GM18867 (cell line): ENCODE results near the gene GRAMD1C.
A peak's percentile ranks its signal among the peaks of the same experiment; 100 is the strongest.
"Not testable (repeated sequence)": the region's sequence is repeated elsewhere in the genome, so short reads cannot be mapped to it uniquely, and the experiment has no call there.

Experiments used
- ATAC-seq: cut with Tn5 transposase; IDR thresholded peaks from one replicate; pipeline ENCODE4 v1.9.1; 2021; ENCODE audit warnings: mild to moderate bottlenecking, moderate library complexity; ENCODE audit not compliant: unreplicated experiment

Gene GRAMD1C

GRCh38 chr3:113849841-113850240, 11.3 kb downstream of the GRAMD1C start:
- ATAC-seq, result not testable (repeated sequence)

GRCh38 chr3:113850391-113850790, 11.8 kb downstream of the GRAMD1C start:
- not testable (repeated sequence) for ATAC-seq

GRCh38 chr3:113852506-113852905, 13.9 kb downstream of the GRAMD1C start:
- ATAC-seq, result no peak

GRCh38 chr3:113867506-113867905, 28.9 kb downstream of the GRAMD1C start:
- ATAC-seq, result no peak

GRCh38 chr3:113873293-113873692, 34.7 kb downstream of the GRAMD1C start:
- ATAC-seq, result no peak

- no peak for ATAC-seq
Observed at GRCh38 chr3:113873814-113874526, 35.4 kb downstream of the GRAMD1C start.

- no peak for ATAC-seq
Observed at GRCh38 chr3:113878403-113878802, 39.8 kb downstream of the GRAMD1C start.

- no peak for ATAC-seq
Observed at GRCh38 chr3:113885050-113885449, 46.5 kb downstream of the GRAMD1C start.

- no peak for ATAC-seq
Observed at GRCh38 chr3:113890256-113890900, 51.8 kb downstream of the GRAMD1C start.

GRCh38 chr3:113894927-113895326, 56.3 kb downstream of the GRAMD1C start:
- no peak for ATAC-seq

- no peak for ATAC-seq
Observed at GRCh38 chr3:113895964-113896363, 57.4 kb downstream of the GRAMD1C start.

- ATAC-seq, result no peak
Observed at GRCh38 chr3:113896930-113897329, 58.3 kb downstream of the GRAMD1C start.

GRCh38 chr3:113897373-113897777, 58.8 kb downstream of the GRAMD1C start:
- ATAC-seq, result no peak

- ATAC-seq, result no peak
Observed at GRCh38 chr3:113898892-113899291, 60.3 kb downstream of the GRAMD1C start.

GRCh38 chr3:113906568-113907140, 68.1 kb downstream of the GRAMD1C start:
- no peak for ATAC-seq

GRCh38 chr3:113908133-113908532, 69.5 kb downstream of the GRAMD1C start:
- ATAC-seq, result no peak

GRCh38 chr3:113910966-113911365, 72.4 kb downstream of the GRAMD1C start:
- no peak for ATAC-seq

GRCh38 chr3:113912552-113913236, 74.1 kb downstream of the GRAMD1C start:
- peak; percentile 97 for ATAC-seq

GRCh38 chr3:113914646-113915045, 76.1 kb downstream of the GRAMD1C start:
- ATAC-seq, result no peak

GRCh38 chr3:113927556-113927955, 89.0 kb downstream of the GRAMD1C start:
- no peak for ATAC-seq

GRCh38 chr3:113946831-113947230, 108.2 kb downstream of the GRAMD1C start:
- ATAC-seq, result no peak
